Neuronal stem cell (in vitro differentiated cells): ENCODE results near the gene TMTC2.

Experiments used
- DNase-seq: peaks from one replicate; pipeline ENCODE4 v3.0.0-alpha.2; 2013; ENCODE audit warnings: low spot score
- H2AFZ ChIP-seq: one replicate; pipeline ENCODE4 v1.6.1; 2013; ENCODE audit warnings: mild to moderate bottlenecking, low read length, inconsistent platforms
- H2AK5ac ChIP-seq: 2 replicates; pipeline ENCODE4 v1.6.1; 2013; ENCODE audit warnings: low read depth, mild to moderate bottlenecking, inconsistent platforms, low read length, moderate library complexity, mixed read lengths
- H2BK120ac ChIP-seq: 2 replicates; pipeline ENCODE4 v1.6.1; 2013; ENCODE audit warnings: low read depth, mild to moderate bottlenecking, inconsistent platforms, low read length, moderate library complexity, mixed read lengths
- H2BK12ac ChIP-seq: one replicate; pipeline ENCODE4 v1.6.1; 2013; ENCODE audit warnings: low read length, inconsistent platforms
- H2BK15ac ChIP-seq: 2 replicates; pipeline ENCODE4 v1.6.1; 2013; ENCODE audit warnings: mild to moderate bottlenecking, low read length, inconsistent platforms, mixed read lengths
- H2BK5ac ChIP-seq: one replicate; pipeline ENCODE4 v1.6.1; 2013; ENCODE audit warnings: inconsistent platforms, mild to moderate bottlenecking, low read length, moderate library complexity
- H3K14ac ChIP-seq: one replicate; pipeline ENCODE4 v1.6.1; 2013; ENCODE audit warnings: low read length, inconsistent platforms
- H3K18ac ChIP-seq: 2 replicates; pipeline ENCODE4 v1.6.1; 2013; ENCODE audit warnings: low read length, inconsistent platforms
- H3K23ac ChIP-seq: 2 replicates; pipeline ENCODE4 v1.6.1; 2013; ENCODE audit warnings: low read depth, mild to moderate bottlenecking, mixed read lengths, low read length, inconsistent platforms; ENCODE audit not compliant: poor library complexity
- H3K27ac ChIP-seq: replicated peaks from 3 replicates; pipeline ENCODE4 v1.5.1; 2013; ENCODE audit warnings: low read length, inconsistent platforms
- H3K27me3 ChIP-seq, 3 experiments: 2 replicates each; pipeline ENCODE4 v1.6.1; 2013; ENCODE audit warnings: low read length in 3 of 3, mild to moderate bottlenecking in 2 of 3, inconsistent platforms in 1 of 3, low read depth in 1 of 3, mixed read lengths in 1 of 3, moderate library complexity in 1 of 3; ENCODE audit not compliant: control insufficient read depth in 3 of 3, insufficient read depth in 3 of 3
- H3K36me3 ChIP-seq, 2 donors: replicated peaks in 1 of 2; 2 replicates each; pipeline ENCODE4 v1.6.1; 2013; ENCODE audit warnings: low read length in 2 of 2; ENCODE audit not compliant: control insufficient read depth in 2 of 2, insufficient read depth in 2 of 2
- H3K4ac ChIP-seq: 2 replicates; pipeline ENCODE4 v1.6.1; 2013; ENCODE audit warnings: inconsistent platforms, mild to moderate bottlenecking, low read length, moderate library complexity
- H3K4me1 ChIP-seq, 2 donors: 1 replicate in 1 of 2; 2 replicates in 1 of 2; pipeline ENCODE4 v1.6.1; 2013; ENCODE audit warnings: low read length in 2 of 2, low read depth in 1 of 2; ENCODE audit not compliant: control insufficient read depth in 2 of 2, insufficient read depth in 1 of 2
- H3K4me2 ChIP-seq: one replicate; pipeline ENCODE4 v1.6.1; 2013; ENCODE audit warnings: mild to moderate bottlenecking, low read length, inconsistent platforms; ENCODE audit not compliant: insufficient read depth, poor library complexity, severe bottlenecking
- H3K4me3 ChIP-seq, 2 donors: 2 replicates each; pipeline ENCODE4 v1.5.1; 2013; ENCODE audit warnings: low read length in 2 of 2, mild to moderate bottlenecking in 2 of 2, inconsistent platforms in 1 of 2, moderate library complexity in 1 of 2
- H3K79me1 ChIP-seq: one replicate; pipeline ENCODE4 v1.6.1; 2013; ENCODE audit warnings: low read depth, mild to moderate bottlenecking, inconsistent platforms, low read length, moderate library complexity
- H3K9ac ChIP-seq: one replicate; pipeline ENCODE4 v1.6.1; 2013; ENCODE audit warnings: mild to moderate bottlenecking, low read depth, low read length, inconsistent platforms; ENCODE audit not compliant: poor library complexity
- H3K9me3 ChIP-seq, 2 donors: replicated peaks in 1 of 2; 2 replicates each; pipeline versions ENCODE3 to v1.6.1; 2013; ENCODE audit warnings: low read length in 2 of 2, mild to moderate bottlenecking in 2 of 2, inconsistent platforms in 1 of 2, low read depth in 1 of 2, mixed read lengths in 1 of 2, moderate library complexity in 1 of 2; ENCODE audit not compliant: control insufficient read depth in 2 of 2, insufficient read depth in 1 of 2
- H4K8ac ChIP-seq: one replicate; pipeline ENCODE4 v1.6.1; 2013; ENCODE audit warnings: low read depth, mild to moderate bottlenecking, inconsistent platforms, low read length, moderate library complexity
- H4K91ac ChIP-seq: one replicate; pipeline ENCODE4 v1.6.1; 2013; ENCODE audit warnings: low read length, low read depth, mild to moderate bottlenecking, inconsistent platforms; ENCODE audit not compliant: poor library complexity
- WGBS, 2 donors: extraction: QIAGEN DNeasy Blood & Tissue Kit; methylation state at CpG; one replicate each; pipeline ENCODE4 v1.1.7; 2013; ENCODE audit warnings: missing lambda C conversion rate in 2 of 2, mixed read lengths in 1 of 2; ENCODE audit not compliant: insufficient read length in 2 of 2, insufficient replicate concordance in 1 of 2; ENCODE audit errors: extremely low coverage in 2 of 2; 5-methylcytosine and 5-hydroxymethylcytosine counted together

Gene TMTC2

GRCh38 chr12:82968631-82969367, 282.1 kb downstream of the TMTC2 start:
- no peak overlapping the region for H2BK12ac ChIP-seq
- H3K36me3 ChIP-seq: peaks cover 2 to 81% of the 10 kb centered on the region in 2 donors
- no peak overlapping the region for H3K23ac ChIP-seq
- no CpG with 5 or more reads among the region's 3 CpGs for WGBS, 2 donors
- no peak overlapping the region for H3K4me3 ChIP-seq
- no peak overlapping the region for H3K4me2 ChIP-seq
- H2AK5ac ChIP-seq: no peak overlapping the region
- no peak overlapping the region for H2BK15ac ChIP-seq
- H3K27ac ChIP-seq: no peak overlapping the region
- H3K9me3 ChIP-seq: peaks cover 0 to 7% of the 10 kb centered on the region in 2 donors
- H3K4me1 ChIP-seq: peaks cover 2 to 9% of the 10 kb centered on the region in 2 donors
- H4K8ac ChIP-seq: no peak overlapping the region
- H3K14ac ChIP-seq: no peak overlapping the region
- DNase-seq: no peak
- H2BK5ac ChIP-seq: no peak overlapping the region
- H3K79me1 ChIP-seq: no peaks in the 10 kb centered on the region
- no peak overlapping the region for H2BK120ac ChIP-seq
- no peak overlapping the region for H3K18ac ChIP-seq
- H4K91ac ChIP-seq: no peak overlapping the region
- H2AFZ ChIP-seq: no peak overlapping the region
- no peak overlapping the region for H3K4ac ChIP-seq
- no peaks in the 10 kb centered on the region for H3K27me3 ChIP-seq
- no peak overlapping the region for H3K9ac ChIP-seq

GRCh38 chr12:82970614-82971013, 283.9 kb downstream of the TMTC2 start:
- H3K18ac ChIP-seq: no peak overlapping the region
- no peak overlapping the region for H2BK12ac ChIP-seq
- H3K36me3 ChIP-seq: peaks cover under 1 to 89% of the 10 kb centered on the region in 2 donors
- H4K8ac ChIP-seq: no peak overlapping the region
- H2BK15ac ChIP-seq: no peak overlapping the region
- H3K4ac ChIP-seq: no peak overlapping the region
- H3K4me3 ChIP-seq: no peak overlapping the region
- H3K14ac ChIP-seq: no peak overlapping the region
- peaks cover 0 to 7% of the 10 kb centered on the region in 2 donors for H3K9me3 ChIP-seq
- no peaks in the 10 kb centered on the region for H3K4me1 ChIP-seq
- H2BK120ac ChIP-seq: no peak overlapping the region
- no peak overlapping the region for H3K27ac ChIP-seq
- no peak overlapping the region for H3K9ac ChIP-seq
- no peak overlapping the region for H3K4me2 ChIP-seq
- no CpG with 5 or more reads among the region's 3 CpGs for WGBS, 2 donors
- H2AK5ac ChIP-seq: no peak overlapping the region
- no peak overlapping the region for H3K23ac ChIP-seq
- DNase-seq: no peak
- H3K27me3 ChIP-seq: no peaks in the 10 kb centered on the region
- H4K91ac ChIP-seq: no peak overlapping the region
- H3K79me1 ChIP-seq: no peaks in the 10 kb centered on the region
- H2AFZ ChIP-seq: no peak overlapping the region
- H2BK5ac ChIP-seq: no peak overlapping the region

- Histone ChIP-seq H3K4me1 (no peaks in the 10 kb centered on the region), H2BK120ac (no peak overlapping the region), H3K36me3 (peaks cover 0 to 79% of the 10 kb centered on the region in 2 donors)
These were observed 284.9 kb downstream of the TMTC2 start for GRCh38 chr12:82971584-82971983.

GRCh38 chr12:82972624-82973023, 285.9 kb downstream of the TMTC2 start:
- H3K9ac ChIP-seq: no peak overlapping the region
- H4K91ac ChIP-seq: no peak overlapping the region
- H3K4me3 ChIP-seq: no peak overlapping the region
- H2BK12ac ChIP-seq: no peak overlapping the region
- H3K4me1 ChIP-seq: no peaks in the 10 kb centered on the region
- no peak overlapping the region for H2BK5ac ChIP-seq
- no peak overlapping the region for H3K4me2 ChIP-seq
- H4K8ac ChIP-seq: no peak overlapping the region
- H3K27me3 ChIP-seq: no peaks in the 10 kb centered on the region
- H3K27ac ChIP-seq: no peak overlapping the region
- H3K36me3 ChIP-seq: peaks cover 0 to 68% of the 10 kb centered on the region in 2 donors
- no peak for DNase-seq
- H2BK15ac ChIP-seq: no peak overlapping the region
- H3K79me1 ChIP-seq: no peaks in the 10 kb centered on the region
- H2AFZ ChIP-seq: no peak overlapping the region
- H3K18ac ChIP-seq: no peak overlapping the region
- H3K23ac ChIP-seq: no peak overlapping the region
- H2AK5ac ChIP-seq: no peak overlapping the region
- no peak overlapping the region for H2BK120ac ChIP-seq
- H3K9me3 ChIP-seq: peaks cover 0 to 7% of the 10 kb centered on the region in 2 donors
- no peak overlapping the region for H3K4ac ChIP-seq
- no peak overlapping the region for H3K14ac ChIP-seq
- no CpG with 5 or more reads among the region's 3 CpGs for WGBS, 2 donors

More at GRCh38 chr12:82971584-82971983, 284.9 kb downstream of the TMTC2 start:
- WGBS, 2 donors: no CpG with 5 or more reads among the region's 4 CpGs
- Histone ChIP-seq H3K18ac (no peak overlapping the region), H3K27ac (no peak overlapping the region), H2BK5ac (no peak overlapping the region), H4K91ac (no peak overlapping the region), H3K9ac (no peak overlapping the region), H3K4me3 (no peak overlapping the region), H3K14ac (no peak overlapping the region), H2AK5ac (no peak overlapping the region), H4K8ac (no peak overlapping the region), H2AFZ (no peak overlapping the region), H3K9me3 (peaks cover 0 to 7% of the 10 kb centered on the region in 2 donors), H3K23ac (no peak overlapping the region), H3K4me2 (no peak overlapping the region), H3K79me1 (no peaks in the 10 kb centered on the region), H2BK15ac (no peak overlapping the region), H3K4ac (no peak overlapping the region), H3K27me3 (no peaks in the 10 kb centered on the region), H2BK12ac (no peak overlapping the region)
- no peak for DNase-seq
